SU-DHL-6 (cell line): ENCODE results near the gene IFFO2.

Source experiments
- EZH2phosphoT487 ChIP-seq: fragments of 200-600 bp; sonication (generic), shearing (Covaris generic); conservative IDR thresholded peaks from 2 replicates; pipeline ENCODE4 v1.6.1; 2018; ENCODE audit warnings: mild to moderate bottlenecking, antibody characterized with exemption, low read length, moderate library complexity, mixed read lengths
- TF ChIP-seq, protein P1 (sequence below): fragments of 200-600 bp; sonication (generic); IDR thresholded peaks from one replicate; pipeline ENCODE4 v1.5.1; 2017; ENCODE audit warnings: antibody characterized with exemption, mild to moderate bottlenecking, low read length, moderate library complexity; ENCODE audit not compliant: insufficient read depth, poor library complexity, severe bottlenecking

DNA sequence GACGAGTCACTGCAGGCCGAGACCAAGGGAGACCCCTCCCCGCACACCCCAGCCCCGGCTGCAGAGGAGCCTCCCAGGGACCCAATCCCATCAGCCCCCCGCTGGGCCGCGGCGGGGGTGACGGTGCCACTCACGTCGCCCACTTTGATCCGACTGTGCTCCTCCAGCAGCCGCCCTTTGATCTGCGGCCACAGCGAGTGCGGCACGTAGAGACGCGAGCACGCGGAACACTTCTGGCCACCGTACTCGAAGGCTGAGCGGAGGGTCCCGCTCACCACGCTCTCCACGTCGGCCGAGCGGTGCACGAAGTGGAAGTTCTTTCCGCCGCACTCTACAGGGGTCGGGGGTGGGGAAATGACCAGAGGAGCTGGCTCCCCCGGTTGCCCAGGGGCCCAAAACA lies 79.2 kb downstream of the IFFO2 start:
- TF ChIP-seq, protein P1, sequence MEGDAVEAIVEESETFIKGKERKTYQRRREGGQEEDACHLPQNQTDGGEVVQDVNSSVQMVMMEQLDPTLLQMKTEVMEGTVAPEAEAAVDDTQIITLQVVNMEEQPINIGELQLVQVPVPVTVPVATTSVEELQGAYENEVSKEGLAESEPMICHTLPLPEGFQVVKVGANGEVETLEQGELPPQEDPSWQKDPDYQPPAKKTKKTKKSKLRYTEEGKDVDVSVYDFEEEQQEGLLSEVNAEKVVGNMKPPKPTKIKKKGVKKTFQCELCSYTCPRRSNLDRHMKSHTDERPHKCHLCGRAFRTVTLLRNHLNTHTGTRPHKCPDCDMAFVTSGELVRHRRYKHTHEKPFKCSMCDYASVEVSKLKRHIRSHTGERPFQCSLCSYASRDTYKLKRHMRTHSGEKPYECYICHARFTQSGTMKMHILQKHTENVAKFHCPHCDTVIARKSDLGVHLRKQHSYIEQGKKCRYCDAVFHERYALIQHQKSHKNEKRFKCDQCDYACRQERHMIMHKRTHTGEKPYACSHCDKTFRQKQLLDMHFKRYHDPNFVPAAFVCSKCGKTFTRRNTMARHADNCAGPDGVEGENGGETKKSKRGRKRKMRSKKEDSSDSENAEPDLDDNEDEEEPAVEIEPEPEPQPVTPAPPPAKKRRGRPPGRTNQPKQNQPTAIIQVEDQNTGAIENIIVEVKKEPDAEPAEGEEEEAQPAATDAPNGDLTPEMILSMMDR = no peak
- no peak for TF ChIP-seq EZH2phosphoT487
